Measurements from ENCODE around the gene TSG101.

- TF ChIP-seq CTCF (IDR thresholded peaks at IDR 0.05), result no peak
- no peak for TF ChIP-seq POLR2AphosphoS5 (IDR thresholded peaks at IDR 0.05; ENCODE audit: insufficient read depth in 1 of 2, low read depth in 1 of 2)
- TF ChIP-seq POLR2A (IDR thresholded peaks at IDR 0.05), result no peak
Measured at GRCh38 chr11:18563090-18563730, 36.5 kb upstream of the TSG101 start.
